Neural progenitor cell (in vitro differentiated cells): ENCODE data around the gene RASSF5. TPM values are rescaled to one million over a fixed set of nuclear protein-coding genes. Genes with fewer than 3 reads are reported as not detected.

Experiments
- DNase-seq: peaks from one replicate; pipeline ENCODE4 v3.0.0-alpha.2; 2016; ENCODE audit warnings: low spot score
- H2AFZ ChIP-seq: fragments of 200-600 bp; sonication (generic); replicated peaks from 2 replicates; pipeline ENCODE4 v1.6.1; 2016; ENCODE audit warnings: antibody characterized with exemption
- H3F3A ChIP-seq: fragments of 200-600 bp; sonication (generic); 2 replicates; pipeline ENCODE4 v1.6.1; 2016; ENCODE audit warnings: antibody characterized with exemption, low read depth
- H3K27ac ChIP-seq: fragments of 200-600 bp; sonication (generic); 2 replicates; pipeline ENCODE4 v1.5.1; 2016; ENCODE audit warnings: mild to moderate bottlenecking
- H3K27me3 ChIP-seq: fragments of 200-600 bp; sonication (generic); 2 replicates; pipeline ENCODE4 v1.6.1; 2016; ENCODE audit warnings: mild to moderate bottlenecking, moderate library complexity
- H3K36me3 ChIP-seq: fragments of 200-600 bp; sonication (generic); 2 replicates; pipeline ENCODE4 v1.5.1; 2016
- H3K4me1 ChIP-seq: fragments of 200-600 bp; sonication (generic); 2 replicates; pipeline ENCODE4 v1.6.1; 2016; ENCODE audit warnings: mixed run types
- H3K4me2 ChIP-seq: fragments of 200-600 bp; sonication (generic); 2 replicates; pipeline ENCODE4 v1.6.1; 2016
- H3K4me3 ChIP-seq: fragments of 200-600 bp; sonication (generic); 2 replicates; pipeline ENCODE4 v1.5.1; 2016
- H3K79me2 ChIP-seq: fragments of 200-600 bp; sonication (generic); 2 replicates; pipeline ENCODE4 v1.6.1; 2016; ENCODE audit warnings: low read depth
- H3K9ac ChIP-seq: fragments of 200-600 bp; sonication (generic); 2 replicates; pipeline ENCODE4 v1.6.1; 2016
- H3K9me3 ChIP-seq: fragments of 200-600 bp; sonication (generic); 2 replicates; pipeline ENCODE4 v1.5.1; 2016; ENCODE audit warnings: low read depth
- H4K20me1 ChIP-seq: fragments of 200-600 bp; sonication (generic); 2 replicates; pipeline ENCODE4 v1.6.1; 2016; ENCODE audit warnings: low read depth
- H3K27ac Mint-ChIP-seq: 3 replicates; pipeline ENCODE4 v1.8.0; 2021; ENCODE audit warnings: mixed read lengths
- H3K27me3 Mint-ChIP-seq: 2 replicates; pipeline ENCODE4 v1.8.0; 2022; ENCODE audit warnings: low read depth, mild to moderate bottlenecking, inconsistent platforms, moderate library complexity, mixed read lengths; ENCODE audit not compliant: insufficient read depth
- H3K36me3 Mint-ChIP-seq: 3 replicates; pipeline ENCODE4 v1.8.0; 2021; ENCODE audit warnings: mixed read lengths
- H3K4me1 Mint-ChIP-seq: 3 replicates; pipeline ENCODE4 v1.8.0; 2021; ENCODE audit warnings: mixed read lengths
- H3K4me3 Mint-ChIP-seq: 3 replicates; pipeline ENCODE4 v1.8.0; 2021; ENCODE audit warnings: mild to moderate bottlenecking, moderate library complexity, mixed read lengths
- H3K9me3 Mint-ChIP-seq: 3 replicates; pipeline ENCODE4 v1.8.0; 2020; ENCODE audit warnings: mixed read lengths
- EZH2 ChIP-seq: fragments of 200-600 bp; sonication (generic); IDR thresholded peaks from 2 replicates; pipeline ENCODE4 v1.6.1; 2017; ENCODE audit warnings: antibody characterized with exemption, mild to moderate bottlenecking, moderate library complexity
- EZH2phosphoT487 ChIP-seq: fragments of 200-600 bp; sonication (generic); IDR thresholded peaks from 2 replicates; pipeline ENCODE4 v1.6.1; 2017; ENCODE audit warnings: antibody characterized with exemption
- total RNA-seq: library from RNA; depleted of rRNA; stranded (reverse); fragments of >200 nt; gene quantifications from 2 replicates; pipeline ENCODE4 v1.2.3, GENCODE V29; 2015; ENCODE audit warnings: low replicate concordance
- TF ChIP-seq, protein P1 (sequence below): fragments of 200-600 bp; sonication (generic); IDR thresholded peaks from 2 replicates; pipeline ENCODE4 v1.5.1; 2017; ENCODE audit warnings: antibody characterized with exemption, mild to moderate bottlenecking

RASSF5 gene
- total RNA-seq, 1 donor from 2014 or later, result 0.43 TPM

DNA sequence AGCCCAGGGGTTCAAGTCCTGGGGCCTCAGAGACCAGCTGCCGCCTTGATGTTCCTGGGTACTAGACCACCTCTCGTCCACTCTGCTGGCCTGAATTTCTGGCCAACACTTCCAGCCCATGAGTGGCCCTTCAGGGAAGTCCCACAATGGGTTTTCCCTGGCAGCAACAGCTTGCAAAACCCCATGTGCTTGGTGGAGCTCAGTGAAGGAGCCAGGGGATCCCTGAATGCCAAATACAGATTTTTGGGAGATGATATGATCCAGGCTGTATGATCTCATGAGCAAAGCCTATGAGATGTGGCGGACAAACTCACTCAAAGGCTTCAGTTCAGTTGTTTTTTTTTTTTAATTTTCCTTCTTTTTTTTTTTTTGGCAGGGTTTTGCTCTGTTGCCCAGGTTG is 9.6 kb upstream of the RASSF5 start:
- Mint-ChIP-seq H3K4me3 (no peak overlapping the region), H3K4me1 (no peaks in the 10 kb centered on the region), H3K9me3 (no peaks in the 10 kb centered on the region), H3K27me3 (peaks cover 2% of the 10 kb centered on the region), H3K27ac (no peak overlapping the region), H3K36me3 (no peaks in the 10 kb centered on the region)
- H3K27ac ChIP-seq, result no peak overlapping the region
- H2AFZ ChIP-seq, result no peak overlapping the region
- no peak overlapping the region for H3K9ac ChIP-seq
- DNase-seq, result no peak
- no peaks in the 10 kb centered on the region for H3K9me3 ChIP-seq
- peaks cover 6% of the 10 kb centered on the region for H3K4me1 ChIP-seq
- peaks cover 9% of the 10 kb centered on the region for H3K27me3 ChIP-seq
- H3K79me2 ChIP-seq, result no peaks in the 10 kb centered on the region
- H3F3A ChIP-seq, result no peaks in the 10 kb centered on the region
- no peaks in the 10 kb centered on the region for H3K36me3 ChIP-seq
- TF ChIP-seq EZH2 (no peak), EZH2phosphoT487 (no peak)
- TF ChIP-seq, protein P1, sequence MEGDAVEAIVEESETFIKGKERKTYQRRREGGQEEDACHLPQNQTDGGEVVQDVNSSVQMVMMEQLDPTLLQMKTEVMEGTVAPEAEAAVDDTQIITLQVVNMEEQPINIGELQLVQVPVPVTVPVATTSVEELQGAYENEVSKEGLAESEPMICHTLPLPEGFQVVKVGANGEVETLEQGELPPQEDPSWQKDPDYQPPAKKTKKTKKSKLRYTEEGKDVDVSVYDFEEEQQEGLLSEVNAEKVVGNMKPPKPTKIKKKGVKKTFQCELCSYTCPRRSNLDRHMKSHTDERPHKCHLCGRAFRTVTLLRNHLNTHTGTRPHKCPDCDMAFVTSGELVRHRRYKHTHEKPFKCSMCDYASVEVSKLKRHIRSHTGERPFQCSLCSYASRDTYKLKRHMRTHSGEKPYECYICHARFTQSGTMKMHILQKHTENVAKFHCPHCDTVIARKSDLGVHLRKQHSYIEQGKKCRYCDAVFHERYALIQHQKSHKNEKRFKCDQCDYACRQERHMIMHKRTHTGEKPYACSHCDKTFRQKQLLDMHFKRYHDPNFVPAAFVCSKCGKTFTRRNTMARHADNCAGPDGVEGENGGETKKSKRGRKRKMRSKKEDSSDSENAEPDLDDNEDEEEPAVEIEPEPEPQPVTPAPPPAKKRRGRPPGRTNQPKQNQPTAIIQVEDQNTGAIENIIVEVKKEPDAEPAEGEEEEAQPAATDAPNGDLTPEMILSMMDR, result no peak
- H3K4me3 ChIP-seq, result no peak overlapping the region
- no peaks in the 10 kb centered on the region for H4K20me1 ChIP-seq
- no peak overlapping the region for H3K4me2 ChIP-seq

DNA sequence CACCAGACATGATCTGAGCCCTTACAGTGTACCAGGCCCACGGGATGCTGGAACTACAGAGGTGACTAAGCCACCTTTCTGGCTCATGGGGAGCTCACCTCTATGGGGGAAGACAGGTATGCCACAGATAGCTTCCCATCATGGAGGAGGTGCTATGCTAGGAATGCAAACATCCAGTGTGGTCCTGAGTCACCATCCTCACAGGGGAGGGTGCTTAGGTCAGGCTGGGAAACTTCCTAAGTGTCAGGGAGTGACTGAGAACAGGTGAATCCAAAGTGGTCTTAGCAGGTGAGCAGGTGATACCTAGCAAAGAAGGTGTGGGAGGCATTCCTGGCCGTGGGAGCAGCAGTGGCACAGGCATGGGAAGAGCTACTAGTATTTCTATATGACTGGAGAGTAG is 8.6 kb upstream of the RASSF5 start:
- H3K27me3 Mint-ChIP-seq, result peaks cover 2% of the 10 kb centered on the region
- no peaks in the 10 kb centered on the region for H3K4me1 Mint-ChIP-seq
- H3K27me3 ChIP-seq, result peaks cover 18% of the 10 kb centered on the region
- no peak overlapping the region for H3K27ac Mint-ChIP-seq
- H3K4me3 ChIP-seq, result no peak overlapping the region
- H3K4me2 ChIP-seq, result no peak overlapping the region
- H3K9me3 Mint-ChIP-seq, result no peaks in the 10 kb centered on the region
- H3K36me3 ChIP-seq, result no peaks in the 10 kb centered on the region
- no peaks in the 10 kb centered on the region for H3K79me2 ChIP-seq
- TF ChIP-seq EZH2phosphoT487 (no peak), EZH2 (no peak)
- TF ChIP-seq, protein P1, result no peak
- DNase-seq, result no peak
- H3K9ac ChIP-seq, result no peak overlapping the region
- no peaks in the 10 kb centered on the region for H3K36me3 Mint-ChIP-seq
- no peaks in the 10 kb centered on the region for H3K9me3 ChIP-seq
- H2AFZ ChIP-seq, result no peak overlapping the region
- H4K20me1 ChIP-seq, result no peaks in the 10 kb centered on the region
- peaks cover 6% of the 10 kb centered on the region for H3K4me1 ChIP-seq
- H3K4me3 Mint-ChIP-seq, result no peak overlapping the region
- H3F3A ChIP-seq, result no peaks in the 10 kb centered on the region
- no peak overlapping the region for H3K27ac ChIP-seq

DNA sequence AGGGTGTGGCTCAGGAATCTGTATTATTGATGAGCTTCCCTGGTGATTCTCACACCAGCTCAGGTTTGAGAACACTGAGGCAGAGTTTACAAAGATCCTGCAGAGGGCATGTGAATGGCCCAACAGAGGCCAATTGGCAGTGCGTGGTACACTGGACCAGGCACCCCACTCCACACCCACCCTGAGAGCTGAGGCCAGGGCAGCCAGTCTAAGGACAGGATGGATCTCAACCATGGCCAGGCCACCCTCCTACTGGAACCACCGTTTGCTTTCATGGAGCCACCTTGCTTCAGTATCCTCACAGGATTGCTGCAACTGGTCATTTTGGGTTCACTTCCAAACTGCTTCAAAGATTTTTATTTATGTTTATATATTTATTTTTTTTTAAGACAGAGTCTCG is 7.3 kb upstream of the RASSF5 start:
- Histone ChIP-seq H3K79me2 (no peaks in the 10 kb centered on the region), H3K27me3 (peaks cover 31% of the 10 kb centered on the region), H3K27ac (no peak overlapping the region), H3K4me1 (peaks cover 6% of the 10 kb centered on the region), H3K4me3 (no peak overlapping the region), H3K9ac (no peak overlapping the region), H4K20me1 (no peaks in the 10 kb centered on the region), H3K9me3 (no peaks in the 10 kb centered on the region), H3K36me3 (no peaks in the 10 kb centered on the region), H3K4me2 (no peak overlapping the region), H3F3A (no peaks in the 10 kb centered on the region), H2AFZ (no peak overlapping the region)
- H3K4me1 Mint-ChIP-seq, result peaks cover 2% of the 10 kb centered on the region
- no peak overlapping the region for H3K4me3 Mint-ChIP-seq
- H3K9me3 Mint-ChIP-seq, result no peaks in the 10 kb centered on the region
- H3K36me3 Mint-ChIP-seq, result no peaks in the 10 kb centered on the region
- no peak overlapping the region for H3K27ac Mint-ChIP-seq
- peaks cover 7% of the 10 kb centered on the region for H3K27me3 Mint-ChIP-seq
- TF ChIP-seq EZH2phosphoT487 (no peak), EZH2 (no peak)
- TF ChIP-seq, protein P1, result no peak
- DNase-seq, result no peak

DNA sequence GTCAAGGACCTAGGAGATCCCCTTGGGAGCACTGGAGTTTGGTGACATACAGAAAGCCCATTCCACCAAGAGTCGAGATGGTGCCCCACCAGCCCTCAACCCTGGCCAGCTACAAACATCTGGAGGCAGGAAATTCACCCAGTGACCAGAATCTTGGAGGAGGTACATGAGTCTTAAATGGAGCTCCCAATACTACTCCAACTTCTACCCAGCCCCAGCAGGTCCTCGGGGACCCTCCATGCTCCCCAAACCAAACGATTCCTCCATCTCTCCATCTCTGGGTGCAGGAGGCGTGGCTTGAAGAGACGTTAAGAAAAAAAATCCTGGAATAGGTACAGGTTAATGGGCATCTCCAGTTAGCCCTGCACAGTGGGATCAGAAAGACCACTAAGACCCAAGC is 5.5 kb upstream of the RASSF5 start:
- H3K79me2 ChIP-seq, result no peaks in the 10 kb centered on the region
- H3K4me3 ChIP-seq, result no peak overlapping the region
- H3K4me3 Mint-ChIP-seq, result no peak overlapping the region
- H3K9me3 Mint-ChIP-seq, result no peaks in the 10 kb centered on the region
- H3K27me3 ChIP-seq, result peaks cover 50% of the 10 kb centered on the region
- DNase-seq, result no peak
- no peaks in the 10 kb centered on the region for H3K36me3 ChIP-seq
- no peak overlapping the region for H2AFZ ChIP-seq
- peaks cover 6% of the 10 kb centered on the region for H3K4me1 ChIP-seq
- TF ChIP-seq, protein P1, result no peak
- TF ChIP-seq EZH2, result no peak
- no peak for TF ChIP-seq EZH2phosphoT487
- no peaks in the 10 kb centered on the region for H3F3A ChIP-seq
- H3K4me1 Mint-ChIP-seq, result peaks cover 7% of the 10 kb centered on the region
- no peak overlapping the region for H3K27ac ChIP-seq
- H3K36me3 Mint-ChIP-seq, result no peaks in the 10 kb centered on the region
- H3K9ac ChIP-seq, result no peak overlapping the region
- no peaks in the 10 kb centered on the region for H4K20me1 ChIP-seq
- H3K27me3 Mint-ChIP-seq, result peaks cover 26% of the 10 kb centered on the region
- H3K4me2 ChIP-seq, result no peak overlapping the region
- no peaks in the 10 kb centered on the region for H3K9me3 ChIP-seq
- no peak overlapping the region for H3K27ac Mint-ChIP-seq
